ENCODE results near the gene RBM18. TPM values are rescaled to one million over a fixed set of nuclear protein-coding genes. Genes with fewer than 3 reads are reported as not detected.

The RBM18 gene
- total RNA-seq, result 25.2 and 26.5 TPM in 2 replicates
- polyA plus RNA-seq (2012), result 27.8 TPM

GRCh38 chr9:122264360-122265148 is at the start of gene RBM18, which contains the start of gene MRRF:
Gene RBM18, minus strand, starts transcription at chr9:122264840. Its CDS starts 3,348 bp downstream, at chr9:122261492.
Gene MRRF, plus strand, starts transcription at chr9:122264882. Its CDS starts 6,010 bp downstream, at chr9:122270892.
- peak; percentile 92 for DNase-seq (ENCODE audit: low read depth)

GRCh38 chr9:122314165-122314564 is 49.5 kb upstream of the RBM18 start:
- DNase-seq (ENCODE audit: low read depth), result no peak

GRCh38 chr9:122309861-122310260 is 45.2 kb upstream of the RBM18 start:
- DNase-seq (ENCODE audit: low read depth), result no peak

- DNase-seq (ENCODE audit: low read depth), result no peak
Measured at GRCh38 chr9:122307925-122308324, 43.3 kb upstream of the RBM18 start.

- peak; percentile 20 for DNase-seq (ENCODE audit: low read depth)
Measured at GRCh38 chr9:122307061-122307460, 42.4 kb upstream of the RBM18 start.

- no peak for DNase-seq (ENCODE audit: low read depth)
Measured at GRCh38 chr9:122302237-122303093, 37.8 kb upstream of the RBM18 start.

- DNase-seq (ENCODE audit: low read depth), result no peak
Measured at GRCh38 chr9:122297512-122297911, 32.9 kb upstream of the RBM18 start.

GRCh38 chr9:122294531-122294930 is 29.9 kb upstream of the RBM18 start:
- DNase-seq (ENCODE audit: low read depth), result no peak

GRCh38 chr9:122291458-122291857 is 26.8 kb upstream of the RBM18 start:
- DNase-seq (ENCODE audit: low read depth), result no peak

GRCh38 chr9:122287214-122287720 is 22.6 kb upstream of the RBM18 start:
- DNase-seq (ENCODE audit: low read depth), result no peak

- no peak for DNase-seq (ENCODE audit: low read depth)
Measured at GRCh38 chr9:122286764-122287163, 22.1 kb upstream of the RBM18 start.

GRCh38 chr9:122281368-122281767 is 16.7 kb upstream of the RBM18 start:
- DNase-seq (ENCODE audit: low read depth), result no peak

- DNase-seq (ENCODE audit: low read depth), result no peak
Measured at GRCh38 chr9:122277285-122277897, 12.8 kb upstream of the RBM18 start.

- no peak for DNase-seq (ENCODE audit: low read depth)
Measured at GRCh38 chr9:122276096-122276495, 11.5 kb upstream of the RBM18 start.

GRCh38 chr9:122274055-122274454 is 9.4 kb upstream of the RBM18 start:
- DNase-seq (ENCODE audit: low read depth), result no peak

GRCh38 chr9:122268041-122268814 is 3.6 kb upstream of the RBM18 start:
- DNase-seq (ENCODE audit: low read depth), result no peak

- DNase-seq (ENCODE audit: low read depth), result peak; percentile 72
Measured at GRCh38 chr9:122265149-122265915, 692 bp upstream of the RBM18 start.

GRCh38 chr9:122263699-122264349 is 816 bp downstream of the RBM18 start:
- peak; percentile 33 for DNase-seq (ENCODE audit: low read depth)

GRCh38 chr9:122262073-122262472 is 2.6 kb downstream of the RBM18 start:
- no peak for DNase-seq (ENCODE audit: low read depth)

Data from myocyte (in vitro differentiated cells).